T47D (cell line): ENCODE data around the gene CCL21.

Source experiments
- DNase-seq, 2 experiments: peaks; one replicate each; pipeline versions ENCODE4 v3.0.0 to v3.0.0-alpha.2; 2011 to 2012; ENCODE audit warnings: low read depth in 1 of 2, low spot score in 1 of 2
- JUND ChIP-seq: IDR thresholded peaks from 2 replicates; pipeline ENCODE4 v1.6.1; 2012; ENCODE audit warnings: low read depth
- in situ Hi-C: cut with HindIII; loops from 2 replicates; pipeline ENCODE4 v1.10.0; 2016; ENCODE audit warnings: low sequenced_read_pairs, low pct_unique_long_range_greater_than_20kb

Gene CCL21

DNA sequence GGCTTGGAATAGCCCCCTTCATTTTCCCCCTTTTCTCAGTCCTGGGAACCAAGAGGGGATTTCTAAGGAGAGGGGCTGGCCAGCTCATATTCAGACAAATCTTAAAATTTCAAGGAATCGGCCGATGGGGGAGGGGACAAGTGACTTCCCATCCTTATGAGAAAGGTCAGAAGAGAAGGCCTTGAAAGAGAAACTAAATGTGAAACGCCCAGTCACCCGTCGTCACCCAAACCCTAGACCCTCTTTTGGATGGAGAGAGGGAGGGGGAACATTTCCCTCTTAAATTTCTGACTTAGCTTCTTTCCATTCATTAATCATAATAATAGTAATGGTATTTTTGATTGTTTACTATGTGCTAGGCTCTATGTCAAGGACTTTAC lies 18.0 kb downstream of the CCL21 start:
- DNase-seq, result no peak
- in situ Hi-C loops, result no loop called here
- no peak for TF ChIP-seq JUND

- DNase-seq, result no peak
- in situ Hi-C loops, result no loop called here
- no peak for TF ChIP-seq JUND
Measured at GRCh38 chr9:34690983-34691935, 18.7 kb downstream of the CCL21 start, which contains the start of gene CCL19. TSS of gene CCL19 (minus strand) at chr9:34691276. CDS start at chr9:34691139, 137 bp downstream.

- no peak for DNase-seq
- in situ Hi-C loops, result no loop called here
- no peak for TF ChIP-seq JUND
Measured at GRCh38 chr9:34689512-34689911, 20.4 kb downstream of the CCL21 start.

DNA sequence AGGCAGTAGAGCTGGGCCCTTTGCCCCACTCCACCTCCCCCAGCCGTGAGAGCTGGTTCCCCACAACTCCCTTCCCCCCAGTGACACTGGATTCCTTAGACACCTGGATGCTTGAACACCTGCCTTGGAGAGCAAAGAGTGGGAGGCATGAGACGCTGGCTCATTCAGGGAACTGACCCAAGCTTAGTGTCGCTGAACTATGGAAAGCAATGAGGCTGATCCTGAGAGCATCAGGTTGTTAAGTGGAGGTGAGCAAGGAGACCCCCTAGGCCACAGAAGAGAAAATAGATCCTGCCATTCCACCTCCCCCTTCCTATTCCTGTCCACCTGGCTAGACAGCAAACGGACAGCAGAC lies 20.8 kb downstream of the CCL21 start:
- TF ChIP-seq JUND, result no peak
- no peak for DNase-seq
- in situ Hi-C loops, result no loop called here

DNA sequence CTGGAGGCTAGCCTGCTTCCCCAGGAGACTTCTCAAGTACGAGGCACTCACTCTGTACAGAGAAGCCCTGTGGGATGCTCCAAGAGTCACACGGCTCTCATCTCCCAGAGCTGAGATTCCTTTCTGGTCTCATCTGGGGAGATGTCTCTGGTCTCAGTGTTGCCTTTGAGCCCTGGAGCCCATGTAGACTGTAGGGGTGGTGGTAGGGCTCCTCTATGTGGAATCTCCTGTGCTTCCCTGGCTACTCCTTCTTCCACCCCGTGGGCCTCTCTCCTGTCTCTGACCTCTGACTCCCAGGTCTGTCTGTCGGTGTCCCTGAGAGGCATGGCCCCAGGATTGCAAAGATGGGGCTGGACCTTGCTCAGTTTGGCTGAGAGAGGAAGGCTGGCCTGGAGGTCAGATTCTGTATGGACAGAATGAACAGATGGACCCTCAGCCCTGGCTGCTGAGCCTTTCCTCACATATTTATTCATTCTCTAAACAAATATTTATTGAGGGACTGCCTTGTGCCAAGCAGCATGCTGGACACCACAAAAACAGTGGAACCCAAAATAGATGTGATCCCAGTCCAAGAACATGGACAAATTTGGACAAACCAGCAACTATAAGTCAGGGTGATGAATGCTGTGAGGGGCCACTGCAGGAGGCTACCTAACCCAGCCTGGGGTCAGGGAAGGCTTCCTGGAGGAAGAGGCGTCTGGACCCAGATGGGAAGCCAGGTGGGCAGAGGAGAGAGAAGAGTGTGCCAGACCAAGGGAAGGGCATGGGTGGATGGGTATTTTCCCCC lies 21.4 kb downstream of the CCL21 start:
- DNase-seq, result no peak
- no peak for TF ChIP-seq JUND
- in situ Hi-C loops, result no loop called here

DNA sequence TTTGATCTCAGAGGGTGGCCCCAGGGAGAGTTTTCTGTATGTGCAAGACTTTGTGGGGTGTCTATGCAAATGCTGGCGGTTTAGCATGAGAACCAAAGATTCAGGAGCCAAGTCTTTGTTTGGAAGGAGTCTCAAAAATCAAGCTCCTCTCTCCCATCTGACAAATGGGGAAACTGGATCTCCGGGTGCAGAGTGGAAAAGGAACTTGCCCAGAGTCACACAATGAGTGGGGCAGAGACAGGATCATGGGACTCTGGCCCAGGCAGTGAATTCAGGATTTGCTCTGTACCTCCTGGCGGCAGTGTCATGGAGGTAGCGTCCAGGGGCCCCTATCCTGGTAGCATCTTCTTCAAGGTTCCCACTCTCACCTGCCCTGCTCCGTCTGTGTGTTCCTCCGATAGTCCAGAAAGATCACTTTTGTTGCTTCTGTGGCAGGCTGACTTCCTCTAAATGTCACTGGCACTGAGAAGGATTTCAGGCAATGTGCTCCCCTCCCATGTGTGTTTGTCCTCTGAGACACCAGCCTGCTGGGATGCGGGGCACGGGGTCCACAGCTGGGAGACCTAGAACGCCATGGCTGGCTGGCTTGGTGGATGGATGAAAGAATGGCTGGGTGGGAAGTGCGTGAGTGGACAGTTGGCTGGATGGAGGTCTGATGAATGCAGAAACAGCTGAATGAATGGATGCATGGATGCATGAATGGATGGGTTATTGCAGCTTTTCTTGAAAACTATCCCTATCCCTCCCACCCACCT lies 22.5 kb downstream of the CCL21 start:
- no peak for TF ChIP-seq JUND
- DNase-seq, result no peak
- in situ Hi-C loops, result no loop called here

DNA sequence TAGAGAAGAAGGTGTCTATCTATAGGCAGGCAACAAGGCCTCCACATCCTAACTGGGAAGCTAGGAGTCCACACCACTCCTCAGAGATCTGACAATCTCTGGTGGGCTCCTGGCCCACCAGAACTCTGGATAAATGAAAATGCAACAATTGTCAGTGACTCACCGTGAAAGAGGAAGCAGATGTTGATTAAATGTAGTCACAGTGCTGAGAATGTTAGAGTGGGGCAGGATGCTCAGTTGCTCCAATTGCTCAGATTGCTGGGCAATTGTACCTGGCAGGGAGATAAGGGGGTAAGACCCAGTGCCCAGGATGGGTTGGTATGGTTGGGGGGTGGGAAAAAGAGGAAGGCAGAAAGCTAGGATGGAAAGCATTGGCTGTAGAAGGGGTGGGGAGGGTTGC lies 23.2 kb downstream of the CCL21 start:
- no peak for TF ChIP-seq JUND
- DNase-seq, result no peak
- in situ Hi-C loops, result no loop called here

- no peak for TF ChIP-seq JUND
- in situ Hi-C loops, result no loop called here
- no peak for DNase-seq
Measured at GRCh38 chr9:34686231-34686630, 23.7 kb downstream of the CCL21 start.

GRCh38 chr9:34685591-34685990 lies 24.3 kb downstream of the CCL21 start:
- no peak for TF ChIP-seq JUND
- in situ Hi-C loops, result no loop called here
- no peak for DNase-seq

DNA sequence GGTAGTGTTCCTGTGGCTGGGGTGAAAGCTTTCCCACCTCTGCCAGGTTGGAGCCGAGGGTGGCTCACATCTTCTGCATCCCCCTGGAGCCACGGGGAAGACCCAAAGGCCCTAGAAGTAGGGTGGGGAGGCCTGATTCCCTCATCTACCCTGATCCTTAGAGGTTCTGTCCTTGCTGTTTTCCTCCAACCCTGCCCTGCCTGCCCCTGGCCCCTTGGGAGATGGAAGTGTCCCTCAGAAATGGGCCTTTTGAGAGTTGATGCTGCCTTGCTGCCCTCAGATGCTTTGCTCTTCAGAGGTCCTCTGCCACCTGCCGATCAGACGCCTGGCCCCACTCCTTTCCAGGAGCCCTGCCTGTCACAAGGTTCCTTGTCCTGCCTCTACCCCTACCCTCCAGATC lies 25.1 kb downstream of the CCL21 start:
- no peak for TF ChIP-seq JUND
- DNase-seq, result no peak
- in situ Hi-C loops, result no loop called here

- in situ Hi-C loops, result no loop called here
- TF ChIP-seq JUND, result no peak
- DNase-seq, result no peak
Measured at GRCh38 chr9:34684145-34684544, 25.8 kb downstream of the CCL21 start.

- no peak for DNase-seq
- in situ Hi-C loops, result no loop called here
- TF ChIP-seq JUND, result no peak
Measured at GRCh38 chr9:34675869-34676268, 34.1 kb downstream of the CCL21 start.
